Hippocampal formation (tissue), 2 donors: ENCODE results near the gene OR6C6.
"Not testable (repeated sequence)": the region's sequence is repeated elsewhere in the genome, so short reads cannot be mapped to it uniquely, and the experiment has no call there.

ENCODE experiments used
- DNase-seq, 2 donors: peaks; one replicate each; lab custom pipeline; 2025; lab: John Stamatoyannopoulos, UW

OR6C6 gene

DNA sequence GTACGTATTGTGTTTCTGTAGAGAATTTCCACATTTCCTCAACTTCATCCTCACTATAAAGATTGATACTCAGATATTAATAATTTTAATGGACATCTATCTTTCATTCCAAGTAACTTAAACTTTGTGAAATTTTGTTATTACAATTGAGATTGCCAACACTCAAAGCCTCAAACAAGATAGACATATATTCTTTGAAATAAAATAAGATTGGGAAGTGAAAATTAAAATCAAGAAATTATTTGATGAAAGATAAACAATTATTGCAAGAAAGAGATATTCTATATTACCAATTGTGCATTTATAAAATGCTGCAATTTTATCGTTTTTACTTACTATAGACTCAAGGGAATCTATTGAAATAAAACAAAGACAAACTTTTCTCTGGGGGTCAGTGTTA lies at the start of gene OR6C6:
TSS of gene OR6C6 (minus strand) at position 101 of the 400 bp plus-strand sequence. CDS start 1,337 bp downstream, outside the sequence.
- no peak for DNase-seq

DNA sequence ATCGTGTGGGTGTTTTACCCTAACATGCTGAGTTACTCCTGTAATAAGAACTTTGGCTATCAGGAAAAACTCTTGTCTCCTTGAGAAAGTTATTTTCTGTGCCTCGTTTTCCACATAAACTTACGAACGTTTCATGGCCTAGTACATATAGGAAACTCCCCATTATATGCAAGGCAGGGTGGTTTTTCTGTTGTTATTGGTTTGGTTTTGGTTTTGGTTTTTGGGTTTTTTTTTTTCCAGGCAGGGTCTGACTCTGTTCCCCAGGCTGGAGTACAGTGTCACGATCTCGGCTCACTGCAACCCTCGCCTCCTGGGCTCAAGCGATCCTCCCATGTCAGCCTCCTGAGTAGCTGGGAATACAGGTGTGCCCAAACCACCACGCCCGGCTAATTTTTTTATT lies 39.6 kb upstream of the OR6C6 start:
- DNase-seq: no peak

DNA sequence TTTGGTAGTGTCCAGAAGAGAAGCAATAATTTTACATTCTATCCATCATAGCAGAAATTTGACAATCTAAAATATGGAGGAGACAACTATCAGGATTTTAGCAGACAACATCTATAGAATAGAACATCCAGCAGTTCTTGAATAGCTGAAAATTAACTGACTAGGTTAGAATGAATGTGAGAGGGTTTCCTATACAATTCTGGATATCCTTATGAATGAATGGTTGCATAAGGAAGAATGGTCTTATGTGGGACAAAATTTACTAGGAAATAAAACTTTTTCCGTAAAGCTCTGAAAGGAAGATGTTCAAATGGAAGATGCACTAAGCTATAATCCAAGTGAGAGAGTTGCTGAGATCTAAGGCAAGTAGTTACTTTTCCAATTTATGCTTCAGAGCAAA lies 34.1 kb upstream of the OR6C6 start, which contains the start of gene OR6C3:
TSS of gene OR6C3 (plus strand) at position 301 of the 400 bp plus-strand sequence. CDS start 955 bp downstream, outside the sequence.
- no peak for DNase-seq

DNA sequence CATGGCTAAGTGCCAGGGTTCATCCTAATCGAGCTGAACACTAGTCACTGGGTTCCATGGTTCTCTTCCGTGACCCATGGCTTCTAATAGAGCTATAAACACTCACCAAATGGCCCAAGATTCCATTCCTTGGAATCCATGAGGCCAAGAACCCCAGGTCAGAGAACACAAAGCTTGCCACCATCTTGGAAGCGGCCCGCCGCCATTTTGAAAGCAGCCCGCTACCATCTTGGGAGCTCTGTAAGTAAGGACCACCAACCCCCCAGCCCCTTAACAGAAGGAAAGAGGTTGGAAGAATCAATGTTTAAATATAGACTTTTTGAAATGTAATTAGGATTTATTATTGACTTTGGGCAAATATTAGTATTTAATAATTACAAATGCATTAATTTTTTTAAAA lies 29.4 kb upstream of the OR6C6 start:
- not testable (repeated sequence) for DNase-seq

DNA sequence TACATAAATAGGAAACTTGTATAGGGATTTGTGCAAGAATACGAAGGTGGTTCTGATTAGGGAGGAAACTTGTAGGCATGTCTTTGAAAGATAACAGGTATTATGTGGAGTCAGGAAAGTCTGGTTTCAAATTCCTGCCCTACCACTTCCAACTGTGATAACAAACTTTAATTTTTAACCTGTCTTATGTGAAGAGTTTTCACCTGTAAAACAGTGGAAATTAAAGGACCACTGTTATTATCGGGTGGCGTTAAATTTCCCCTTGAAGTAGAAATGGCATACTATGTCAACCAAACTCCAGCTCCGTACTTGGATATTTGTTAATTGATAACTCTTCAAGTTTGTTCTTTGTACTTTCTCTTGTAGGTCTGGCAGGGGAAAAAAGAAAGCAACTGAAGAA lies 23.8 kb upstream of the OR6C6 start:
- DNase-seq: no peak

DNA sequence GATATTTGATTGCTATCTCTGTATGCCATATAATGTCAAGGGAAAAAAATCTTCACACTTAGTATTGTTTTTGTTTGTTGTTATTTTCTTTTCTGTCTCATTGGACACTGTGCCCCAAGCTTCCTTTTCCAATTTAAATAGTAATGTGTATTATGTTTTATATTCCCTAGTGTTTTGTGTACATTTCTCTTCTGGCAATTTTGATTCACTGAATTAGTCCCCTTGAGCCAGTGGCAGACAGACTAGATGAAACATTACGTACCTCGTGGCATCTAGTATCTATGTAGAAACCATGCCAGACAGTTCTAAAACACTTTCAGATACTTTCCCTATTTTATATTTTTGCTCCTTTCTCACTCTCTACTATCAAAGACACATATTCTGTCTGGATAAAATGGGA lies 17.7 kb upstream of the OR6C6 start, which contains the start of gene OR6C1:
TSS of gene OR6C1 (plus strand) at position 301 of the 400 bp plus-strand sequence. CDS start 6,257 bp downstream, outside the sequence.
- no peak for DNase-seq

DNA sequence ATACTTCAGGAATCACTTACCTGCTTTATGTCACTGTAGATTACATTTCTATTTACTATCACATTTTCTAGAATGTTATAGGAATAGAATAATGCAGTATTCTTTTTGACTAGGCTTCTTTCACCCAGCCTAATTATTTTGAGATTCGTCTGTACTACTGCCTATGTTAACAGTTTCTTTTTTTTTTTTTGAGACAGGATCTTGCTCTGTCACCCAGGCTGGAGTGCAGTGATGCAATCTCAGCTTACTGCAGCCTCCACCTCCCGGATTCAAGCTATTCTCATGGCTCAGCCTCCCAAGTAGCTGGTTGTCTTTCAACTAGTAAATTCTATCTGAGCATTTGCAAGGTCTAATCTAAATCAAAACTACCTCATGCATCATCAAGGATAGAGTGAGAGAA lies 6.4 kb downstream of the OR6C6 start:
- DNase-seq: no peak

DNA sequence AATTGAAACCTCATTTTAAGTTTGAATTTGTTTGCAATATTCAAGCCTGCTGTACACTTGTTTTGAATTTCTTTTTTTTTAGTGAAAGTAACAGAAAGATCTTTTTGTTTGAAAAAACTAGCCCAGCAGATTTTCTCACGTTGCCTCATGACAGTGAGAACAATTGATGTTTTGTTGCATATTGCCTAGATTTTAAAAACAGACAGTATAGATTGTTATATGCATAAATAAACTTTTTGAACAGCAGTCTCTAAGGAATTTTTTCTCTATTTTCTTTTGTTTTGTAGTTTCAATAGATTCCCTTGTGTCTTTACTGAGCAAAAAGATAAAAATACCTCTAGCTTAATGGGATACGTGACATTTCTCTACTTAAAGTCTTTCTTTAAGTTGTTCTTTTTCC lies 15.4 kb downstream of the OR6C6 start:
- no peak for DNase-seq

DNA sequence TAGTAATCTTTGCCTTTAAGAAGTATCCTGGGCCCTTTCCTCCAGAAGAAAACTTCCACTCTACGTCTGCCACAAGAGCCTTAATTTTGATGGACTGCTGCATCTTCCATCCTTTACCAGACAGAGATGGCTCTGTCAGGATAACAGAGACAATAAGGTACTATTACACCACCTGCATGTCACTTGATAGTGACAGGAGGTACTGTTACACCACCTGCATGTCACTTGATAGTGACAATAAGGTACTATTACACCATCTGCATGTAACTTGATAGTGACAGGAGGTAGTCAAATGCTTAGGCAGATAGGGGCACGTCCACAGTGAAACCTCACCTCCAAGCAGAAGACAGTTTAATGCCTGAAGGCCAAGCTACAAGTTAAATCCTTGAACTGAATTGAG lies 38.1 kb downstream of the OR6C6 start:
- DNase-seq: no peak

DNA sequence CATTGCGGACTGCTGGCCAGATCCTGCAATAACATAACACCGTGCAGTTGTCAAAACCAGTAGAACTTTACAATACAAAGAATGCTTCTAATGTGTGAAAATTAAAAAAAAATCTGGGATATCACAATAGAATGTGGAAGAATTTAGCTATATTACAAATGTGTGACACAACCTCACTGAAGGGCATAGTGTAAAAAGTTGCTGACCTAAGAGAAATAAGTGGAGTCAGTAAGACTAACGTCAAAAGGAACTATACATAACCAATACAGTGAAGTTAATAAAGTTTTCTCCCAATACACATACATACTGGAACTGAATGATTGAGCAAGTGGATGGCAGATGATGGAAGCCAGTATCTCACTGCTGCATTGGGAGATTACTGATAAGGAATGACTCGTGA lies 39.5 kb downstream of the OR6C6 start:
- DNase-seq: no peak

DNA sequence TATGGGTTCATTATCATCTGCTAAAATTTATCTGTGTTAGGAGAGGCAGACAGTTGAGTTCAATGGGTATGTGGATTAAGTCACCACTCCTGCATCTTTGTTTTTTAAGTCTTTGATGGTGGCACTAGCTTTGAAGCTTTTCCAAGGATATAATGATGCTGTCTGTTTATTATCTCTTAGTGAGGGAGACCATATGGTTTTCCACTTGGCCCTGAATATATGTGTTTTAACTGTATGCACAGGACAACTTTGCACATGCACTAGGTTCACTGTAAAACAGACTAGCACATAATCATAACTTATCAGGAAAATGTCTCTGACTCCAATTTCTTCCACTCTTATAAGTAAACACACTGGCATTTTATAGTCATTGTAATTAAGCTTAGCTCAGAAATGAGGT lies 43.1 kb downstream of the OR6C6 start:
- no peak for DNase-seq

DNA sequence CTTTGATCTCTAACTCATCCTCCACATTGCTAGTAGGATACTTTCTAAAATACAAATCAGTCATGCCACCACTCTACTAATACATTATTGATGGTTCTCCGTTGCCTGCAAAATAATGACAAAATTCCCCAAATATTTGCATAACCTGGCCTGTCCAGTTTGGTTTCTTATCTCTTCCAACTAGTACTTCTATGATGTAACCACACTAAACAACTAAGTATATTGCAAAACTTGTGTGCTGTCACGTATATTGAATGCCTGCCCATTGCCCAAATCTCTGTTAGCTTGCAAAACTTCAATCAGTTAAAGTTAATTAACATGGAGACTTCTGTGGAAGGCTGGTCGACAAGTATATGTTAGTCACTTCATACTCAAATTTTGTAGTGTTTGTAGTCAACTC lies 45.4 kb downstream of the OR6C6 start:
- no peak for DNase-seq

DNA sequence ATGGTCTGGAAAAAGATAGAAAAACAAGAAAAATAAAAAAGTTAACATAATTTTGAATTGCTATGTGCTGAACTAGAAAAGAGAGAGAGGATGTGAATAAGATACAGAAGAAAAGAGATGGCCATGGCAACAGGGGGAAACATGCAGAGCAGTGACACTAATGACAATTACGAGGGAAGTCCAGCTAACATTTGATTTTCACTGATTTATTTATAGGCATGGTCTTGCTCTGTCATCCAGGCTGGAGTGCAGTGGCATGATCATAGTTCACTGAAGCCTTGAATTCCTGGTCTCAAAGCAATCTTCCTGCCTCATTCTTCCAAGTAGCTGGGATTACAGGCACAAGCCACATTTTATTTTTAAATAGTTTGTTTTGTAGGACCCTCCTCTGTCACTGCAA lies 50.2 kb downstream of the OR6C6 start:
- no peak for DNase-seq

DNA sequence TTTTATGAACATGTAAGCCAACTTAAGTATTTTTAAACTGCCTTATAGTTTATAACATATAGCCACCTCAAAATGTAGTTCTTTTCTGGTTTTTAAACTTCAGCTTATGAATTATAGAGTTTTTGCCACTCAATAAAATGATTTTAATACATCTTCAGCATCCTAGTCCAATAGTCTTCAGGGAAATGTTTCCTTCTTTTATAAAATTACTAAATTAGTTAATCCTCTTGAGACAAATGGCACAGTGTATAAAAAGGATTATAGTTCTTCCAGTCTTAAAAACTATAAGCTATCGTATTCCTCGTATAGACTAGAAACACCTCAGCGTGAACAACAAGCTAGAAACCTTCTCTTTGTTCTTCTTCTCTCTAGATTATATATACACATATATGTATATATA lies 52.1 kb downstream of the OR6C6 start, which contains the start of gene OR6C74:
TSS of gene OR6C74 (plus strand) at position 301 of the 400 bp plus-strand sequence. CDS start 2,679 bp downstream, outside the sequence.
- DNase-seq: no peak
